HCEC 1CT (cell line): ENCODE measurements around the gene USP17L27.
"Not testable (repeated sequence)": the region's sequence is repeated elsewhere in the genome, so short reads cannot be mapped to it uniquely, and the experiment has no call there.

Experiments
- DNase-seq: peaks from one replicate; pipeline ENCODE4 v3.0.0-alpha.2; 2017

USP17L27 gene, protein sequence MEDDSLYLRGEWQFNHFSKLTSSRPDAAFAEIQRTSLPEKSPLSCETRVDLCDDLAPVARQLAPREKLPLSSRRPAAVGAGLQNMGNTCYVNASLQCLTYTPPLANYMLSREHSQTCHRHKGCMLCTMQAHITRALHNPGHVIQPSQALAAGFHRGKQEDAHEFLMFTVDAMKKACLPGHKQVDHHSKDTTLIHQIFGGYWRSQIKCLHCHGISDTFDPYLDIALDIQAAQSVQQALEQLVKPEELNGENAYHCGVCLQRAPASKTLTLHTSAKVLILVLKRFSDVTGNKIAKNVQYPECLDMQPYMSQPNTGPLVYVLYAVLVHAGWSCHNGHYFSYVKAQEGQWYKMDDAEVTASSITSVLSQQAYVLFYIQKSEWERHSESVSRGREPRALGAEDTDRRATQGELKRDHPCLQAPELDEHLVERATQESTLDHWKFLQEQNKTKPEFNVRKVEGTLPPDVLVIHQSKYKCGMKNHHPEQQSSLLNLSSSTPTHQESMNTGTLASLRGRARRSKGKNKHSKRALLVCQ

GRCh38 chr4:9343848-9344247 lies at the start of gene USP17L27:
TSS of gene USP17L27 (plus strand) at chr4:9344148. CDS start at chr4:9344148, 0 bp downstream.
- not testable (repeated sequence) for DNase-seq

- DNase-seq = not testable (repeated sequence)
Measured at GRCh38 chr4:9324191-9324590, 19.8 kb upstream of the USP17L27 start.

DNA sequence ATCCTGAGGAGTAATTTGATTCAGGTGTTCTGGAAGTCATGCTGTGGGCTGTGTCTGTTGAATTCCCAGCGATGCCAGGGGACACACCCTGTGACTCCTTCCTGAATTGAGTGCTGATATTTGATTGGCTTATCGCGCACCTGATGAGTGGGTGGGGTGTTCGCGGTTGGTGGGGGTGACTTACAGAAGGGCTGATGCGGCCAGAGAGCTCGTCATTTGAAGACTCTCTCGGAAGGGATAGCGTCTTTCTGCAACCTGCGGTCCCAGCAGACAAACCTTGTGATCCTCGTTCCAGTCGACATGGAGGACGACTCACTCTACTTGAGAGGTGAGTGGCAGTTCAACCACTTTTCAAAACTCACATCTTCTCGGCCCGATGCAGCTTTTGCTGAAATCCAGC lies 19.1 kb upstream of the USP17L27 start, which contains the start of gene USP17L24:
Gene USP17L24, plus strand, starts transcription at position 301 of the 400 bp plus-strand sequence. Its CDS starts 0 bp downstream, at position 301.
- not testable (repeated sequence) for DNase-seq

GRCh38 chr4:9329611-9330010 lies 14.3 kb upstream of the USP17L27 start, which contains the start of gene USP17L25:
TSS of gene USP17L25 (plus strand) at chr4:9329911. CDS start at chr4:9329911, 0 bp downstream.
- DNase-seq = not testable (repeated sequence)

DNA sequence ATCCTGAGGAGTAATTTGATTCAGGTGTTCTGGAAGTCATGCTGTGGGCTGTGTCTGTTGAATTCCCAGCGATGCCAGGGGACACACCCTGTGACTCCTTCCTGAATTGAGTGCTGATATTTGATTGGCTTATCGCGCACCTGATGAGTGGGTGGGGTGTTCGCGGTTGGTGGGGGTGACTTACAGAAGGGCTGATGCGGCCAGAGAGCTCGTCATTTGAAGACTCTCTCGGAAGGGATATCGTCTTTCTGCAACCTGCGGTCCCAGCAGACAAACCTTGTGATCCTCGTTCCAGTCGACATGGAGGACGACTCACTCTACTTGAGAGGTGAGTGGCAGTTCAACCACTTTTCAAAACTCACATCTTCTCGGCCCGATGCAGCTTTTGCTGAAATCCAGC lies 9.6 kb upstream of the USP17L27 start, which contains the start of gene USP17L26:
Gene USP17L26, plus strand, starts transcription at position 301 of the 400 bp plus-strand sequence. Its CDS starts 0 bp downstream, at position 301.
- not testable (repeated sequence) for DNase-seq

GRCh38 chr4:9339103-9339502 lies 4.8 kb upstream of the USP17L27 start, which contains the start of gene USP17L5:
TSS of gene USP17L5 (plus strand) at chr4:9339403. CDS start at chr4:9339403, 0 bp downstream.
- not testable (repeated sequence) for DNase-seq

- not testable (repeated sequence) for DNase-seq
Measured at GRCh38 chr4:9348593-9348992, 4.6 kb downstream of the USP17L27 start, which contains the start of gene USP17L28. TSS of gene USP17L28 (plus strand) at chr4:9348893. CDS start at chr4:9348893, 0 bp downstream.

DNA sequence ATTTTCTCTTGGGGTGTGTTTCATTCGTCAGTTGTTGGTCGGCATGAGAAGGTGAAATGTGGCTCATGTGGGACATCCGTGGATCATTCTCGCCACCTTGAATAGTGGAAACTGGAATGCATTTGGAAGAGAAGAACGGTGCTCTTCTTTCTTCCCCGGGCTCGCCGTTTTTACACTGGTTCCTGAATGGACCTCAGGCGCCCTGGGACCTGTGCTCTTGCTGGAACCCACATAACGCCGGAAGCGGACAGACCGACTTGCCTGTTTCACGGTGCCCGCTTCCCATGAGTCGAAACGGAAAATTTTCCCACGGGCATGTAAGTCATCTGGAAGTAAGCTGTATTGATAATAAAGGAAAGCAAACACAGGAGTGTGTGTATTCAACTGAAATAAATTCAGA lies 6.9 kb downstream of the USP17L27 start:
- DNase-seq = not testable (repeated sequence)

GRCh38 chr4:9353338-9353737 lies 9.4 kb downstream of the USP17L27 start, which contains the start of gene USP17L29:
TSS of gene USP17L29 (plus strand) at chr4:9353638. CDS start at chr4:9353638, 0 bp downstream.
- not testable (repeated sequence) for DNase-seq

GRCh38 chr4:9362829-9363228 lies 18.9 kb downstream of the USP17L27 start, which contains the start of gene USP17L30:
TSS of gene USP17L30 (plus strand) at chr4:9363129. CDS start at chr4:9363129, 0 bp downstream.
- DNase-seq = not testable (repeated sequence)

DNA sequence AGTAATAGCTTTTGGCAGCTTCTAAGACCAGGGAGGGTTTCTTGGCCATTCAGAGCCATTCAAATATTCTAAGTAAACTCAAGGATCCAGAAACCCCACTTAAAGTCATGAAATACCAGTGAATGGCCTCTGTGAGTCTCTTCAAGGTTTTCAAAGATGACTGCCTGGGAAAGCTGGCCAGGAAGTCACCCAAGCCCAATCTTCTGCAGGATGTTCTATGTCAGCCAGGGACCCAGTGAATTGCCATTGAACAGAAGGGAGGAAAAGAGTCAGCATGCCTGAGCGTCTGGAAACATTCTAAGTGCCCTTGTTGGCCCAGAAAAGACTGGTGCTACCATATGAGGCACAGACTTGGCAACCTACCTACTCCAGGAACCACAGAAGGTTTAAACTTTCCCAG lies 35.9 kb downstream of the USP17L27 start:
- not testable (repeated sequence) for DNase-seq

- DNase-seq = not testable (repeated sequence)
Measured at GRCh38 chr4:9381012-9381534, 37.1 kb downstream of the USP17L27 start.

DNA sequence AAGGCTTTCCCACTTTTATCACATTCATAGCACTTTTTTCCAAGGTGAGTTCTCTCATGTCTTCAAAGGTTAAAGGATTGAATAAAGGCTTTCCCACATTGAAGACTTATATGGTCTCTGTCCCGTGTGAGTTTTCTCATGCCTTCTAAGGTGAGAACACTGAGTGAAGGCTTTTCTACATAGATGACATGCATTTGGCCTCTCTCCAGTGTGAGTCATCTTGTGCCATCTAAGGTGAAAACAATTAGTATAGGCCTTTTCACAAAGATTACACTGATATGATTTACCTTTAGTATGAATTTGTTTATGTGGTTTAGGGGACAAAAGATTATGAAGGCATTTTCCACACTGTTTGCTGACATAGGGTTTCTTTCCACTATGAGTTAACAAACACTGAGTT lies 40.2 kb downstream of the USP17L27 start:
- no peak for DNase-seq

GRCh38 chr4:9389001-9389400 lies 45.1 kb downstream of the USP17L27 start:
- DNase-seq = not testable (repeated sequence)
